ENCODE data around the gene ERG.

The ERG gene

GRCh38 chr21:38474124-38474523 lies 24.2 kb downstream of the ERG start:
- DNase-seq (ENCODE audit: low read depth in 2 of 2) = no peak

DNA sequence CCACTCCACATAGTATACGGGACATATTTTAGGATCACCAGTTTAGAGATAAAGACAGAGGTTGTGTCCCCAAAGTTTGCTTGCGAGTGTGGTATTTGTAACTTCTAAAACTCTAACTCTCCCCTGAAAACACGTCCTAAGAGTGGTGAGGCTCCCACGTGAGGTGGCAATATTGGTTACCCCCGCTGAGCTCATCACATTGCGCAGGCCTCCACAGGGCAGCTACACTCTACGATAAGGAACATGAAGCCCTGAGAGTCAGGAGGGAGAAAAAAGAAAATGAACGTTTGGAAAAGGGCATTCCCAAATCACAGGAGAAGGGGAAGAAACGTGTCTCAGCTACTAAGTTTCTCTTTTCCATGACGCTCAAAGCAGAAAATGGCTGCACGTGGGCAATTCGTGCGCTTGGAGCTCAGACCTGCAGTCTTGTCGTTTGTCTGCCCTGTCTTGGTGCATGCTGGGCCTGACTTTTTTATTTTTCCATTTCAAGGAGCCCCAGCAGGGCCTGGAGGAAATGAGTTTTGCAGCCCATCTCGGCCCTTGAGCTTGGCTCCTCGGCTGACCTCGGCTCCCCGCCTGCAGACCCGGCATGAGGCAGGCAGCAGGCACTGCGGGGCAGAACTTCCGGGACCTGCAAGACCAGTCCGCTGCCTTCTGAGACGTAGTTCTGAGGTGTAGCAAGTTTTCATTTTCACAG lies 25.7 kb downstream of the ERG start:
- no peak for DNase-seq (ENCODE audit: low read depth in 2 of 2)

DNA sequence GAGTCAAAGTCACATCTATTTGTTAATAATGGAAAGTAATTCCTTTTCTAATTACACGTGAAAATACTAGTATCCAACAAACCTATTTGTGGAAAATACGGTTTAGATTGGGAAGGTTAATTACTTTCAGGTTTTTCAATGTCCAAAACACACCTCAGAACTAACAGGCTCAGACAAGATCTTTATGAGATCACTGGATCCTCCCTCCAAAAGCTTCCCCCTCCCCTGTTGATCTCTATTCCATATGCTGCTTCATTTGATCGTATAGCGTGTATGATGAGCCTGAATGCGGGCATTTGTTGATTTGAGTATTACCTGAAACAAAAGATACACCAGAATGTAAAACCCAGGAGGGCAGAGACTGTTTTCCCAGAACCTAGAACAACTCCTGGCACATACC lies 26.5 kb downstream of the ERG start:
- no peak for DNase-seq (ENCODE audit: low read depth in 2 of 2)

- DNase-seq (ENCODE audit: low read depth in 2 of 2) = no peak
Measured at GRCh38 chr21:38470755-38471154, 27.5 kb downstream of the ERG start.

- DNase-seq (ENCODE audit: low read depth in 2 of 2) = no peak
Measured at GRCh38 chr21:38469642-38470041, 28.6 kb downstream of the ERG start.

DNA sequence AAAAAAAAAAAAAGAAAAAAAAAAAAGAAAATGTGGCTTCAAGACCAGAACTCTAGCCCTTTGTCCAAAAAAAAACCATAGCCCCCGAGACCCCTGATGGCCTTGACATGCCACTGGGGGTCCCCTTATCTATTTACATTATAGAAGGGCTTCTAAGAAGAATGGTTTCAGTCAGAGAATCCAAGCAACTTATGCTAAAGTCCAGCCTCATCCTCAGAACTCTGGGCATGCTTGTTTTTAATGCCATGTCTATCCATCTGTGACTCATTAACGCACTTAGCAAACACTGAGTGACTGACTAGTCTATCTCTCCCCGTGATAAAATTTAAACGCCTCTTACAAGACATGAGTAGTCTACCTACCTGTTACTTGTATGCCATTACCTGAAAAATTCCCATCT lies 29.3 kb downstream of the ERG start:
- DNase-seq (ENCODE audit: low read depth in 2 of 2) = no peak

DNA sequence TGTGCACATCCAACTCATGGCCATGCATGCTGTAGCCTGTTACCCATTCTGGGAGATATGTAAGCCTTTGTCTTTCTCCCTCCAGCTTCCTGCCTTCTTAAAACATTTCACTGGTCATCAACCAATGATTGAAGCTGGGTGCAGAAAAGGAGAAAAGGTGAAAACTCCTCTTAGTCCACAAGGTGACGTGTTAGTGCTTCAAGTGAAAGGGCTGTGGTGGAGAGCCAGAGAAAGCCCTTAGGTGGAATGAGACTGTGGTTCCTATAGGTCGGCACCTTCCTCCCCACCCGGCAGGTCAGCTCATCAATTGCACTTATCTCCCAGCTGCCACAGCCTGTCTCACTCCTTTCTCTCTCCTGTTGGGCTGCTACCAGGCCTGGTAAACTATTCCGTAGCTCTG lies 30.4 kb downstream of the ERG start:
- DNase-seq (ENCODE audit: low read depth in 2 of 2) = no peak

DNA sequence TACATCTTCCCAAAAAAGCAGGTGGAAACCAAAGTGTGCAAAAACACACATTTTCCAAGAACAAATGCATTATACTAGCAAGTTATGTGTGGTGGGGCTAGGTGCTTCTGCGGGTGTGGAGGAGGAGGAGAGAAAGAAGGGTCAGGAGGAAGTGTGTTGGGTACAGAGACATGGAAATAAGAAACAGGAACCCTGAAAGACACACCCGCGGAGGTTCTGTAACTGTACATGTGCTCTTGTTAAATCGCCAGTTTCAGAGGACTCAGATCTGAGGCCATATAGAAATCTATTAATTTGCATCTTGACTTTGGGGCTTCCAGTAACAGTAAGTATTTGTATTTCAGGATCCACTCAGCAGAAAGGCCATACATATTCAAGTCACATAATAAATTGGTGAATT lies 30.9 kb downstream of the ERG start:
- no peak for DNase-seq (ENCODE audit: low read depth in 2 of 2)

DNA sequence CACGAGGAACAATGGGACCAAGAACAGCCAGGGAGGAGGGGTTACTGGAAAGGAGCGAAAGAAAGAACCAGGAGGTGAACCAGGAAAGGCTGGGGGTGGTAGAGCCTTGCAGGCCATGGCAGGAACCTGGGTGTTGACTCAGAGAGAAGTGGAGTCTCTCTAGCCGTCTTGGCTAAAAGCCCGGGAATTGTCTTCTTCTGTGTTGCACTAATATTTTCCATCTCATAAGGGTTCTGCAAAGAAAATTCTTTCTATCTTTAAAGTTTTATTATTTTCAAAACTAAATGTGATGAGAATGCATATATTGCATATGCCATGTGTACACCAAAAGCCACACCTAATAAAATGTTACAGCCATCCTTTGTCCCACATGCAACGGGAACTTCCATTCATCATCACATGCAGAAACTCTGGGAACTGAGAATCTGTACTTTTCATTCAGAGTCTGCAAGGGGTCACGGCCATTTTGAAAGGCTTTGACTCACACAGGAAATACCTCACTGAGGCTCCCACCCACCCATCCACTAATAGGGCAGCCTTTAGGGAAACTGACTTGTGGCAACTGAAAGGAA lies 38.0 kb downstream of the ERG start:
- DNase-seq (ENCODE audit: low read depth in 2 of 2) = no peak

DNA sequence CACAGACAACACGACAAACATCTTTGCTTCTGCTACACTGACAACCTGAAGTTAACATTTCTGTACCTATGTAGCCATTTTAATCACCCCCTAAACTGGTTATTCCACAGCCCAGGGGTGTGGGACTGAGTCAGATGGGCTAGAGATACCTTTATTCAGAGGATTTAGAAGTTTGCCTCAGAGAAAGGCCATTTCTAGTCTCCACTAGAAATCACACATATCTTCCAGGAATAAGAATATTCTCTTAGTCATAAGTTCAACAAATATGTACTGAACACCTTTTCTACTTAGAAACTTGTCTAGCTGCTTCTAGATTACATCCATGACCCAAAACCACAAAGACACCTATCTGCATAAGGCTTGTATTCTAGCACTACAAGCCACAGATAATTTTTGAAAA lies 38.8 kb downstream of the ERG start:
- no peak for DNase-seq (ENCODE audit: low read depth in 2 of 2)

GRCh38 chr21:38455403-38455802 lies 42.9 kb downstream of the ERG start:
- no peak for DNase-seq (ENCODE audit: low read depth in 2 of 2)

GRCh38 chr21:38454702-38455101 lies 43.6 kb downstream of the ERG start:
- no peak for DNase-seq (ENCODE audit: low read depth in 2 of 2)

- no peak for DNase-seq (ENCODE audit: low read depth in 2 of 2)
Measured at GRCh38 chr21:38454161-38454560, 44.1 kb downstream of the ERG start.

DNA sequence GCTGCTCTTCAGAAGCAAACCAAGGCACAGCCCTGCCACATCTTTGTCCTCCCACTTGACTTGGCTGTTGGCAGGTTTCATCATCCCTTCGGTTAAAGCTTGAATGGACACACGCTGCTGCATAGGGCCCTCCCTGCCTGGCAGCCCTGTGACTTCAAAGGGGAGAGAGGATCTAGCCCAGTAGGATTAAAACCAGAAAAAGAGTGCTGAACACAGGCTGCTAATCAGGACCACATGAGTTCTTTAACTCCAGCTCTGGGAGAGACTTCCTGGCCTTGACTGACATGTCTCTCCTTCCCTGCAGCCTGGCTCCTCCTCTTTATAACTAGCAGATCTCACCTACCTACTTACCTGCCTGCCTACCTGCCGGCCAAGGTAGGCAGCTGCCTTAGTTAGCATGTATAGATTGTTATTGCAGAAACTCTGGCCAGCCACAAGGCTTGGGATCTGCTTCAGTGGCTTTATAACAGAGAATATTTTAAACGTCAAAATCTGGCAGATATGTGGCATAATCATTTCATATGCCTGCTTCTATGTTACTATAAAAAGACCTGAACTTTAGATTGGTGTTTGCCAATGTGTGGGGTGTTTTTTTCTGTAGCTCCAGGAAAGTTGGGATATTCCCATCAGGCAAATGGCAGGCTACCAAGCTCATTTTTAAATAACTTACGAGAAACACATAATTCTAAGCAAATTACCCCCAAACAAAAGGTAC lies 49.4 kb downstream of the ERG start:
- DNase-seq (ENCODE audit: low read depth in 2 of 2) = no peak

DNA sequence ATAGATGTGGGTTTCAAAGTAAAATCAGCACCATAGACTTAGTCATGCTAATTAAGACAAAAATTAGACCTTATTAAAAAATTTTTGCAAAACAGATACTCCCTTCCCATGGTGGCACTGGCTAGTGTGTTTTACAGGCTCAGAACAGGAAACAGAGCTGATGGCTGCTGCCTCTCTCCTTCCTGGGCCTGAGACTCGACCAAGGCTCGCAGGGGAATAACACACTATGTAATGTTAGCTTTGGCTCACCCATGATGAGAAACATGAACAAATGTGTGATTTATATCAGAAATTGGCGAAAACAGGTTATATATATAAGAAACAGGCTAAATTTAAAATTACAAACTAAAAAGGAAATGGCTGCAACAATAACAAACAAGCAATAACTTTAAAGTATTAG lies 50.7 kb downstream of the ERG start:
- no peak for DNase-seq (ENCODE audit: low read depth in 2 of 2)

DNA sequence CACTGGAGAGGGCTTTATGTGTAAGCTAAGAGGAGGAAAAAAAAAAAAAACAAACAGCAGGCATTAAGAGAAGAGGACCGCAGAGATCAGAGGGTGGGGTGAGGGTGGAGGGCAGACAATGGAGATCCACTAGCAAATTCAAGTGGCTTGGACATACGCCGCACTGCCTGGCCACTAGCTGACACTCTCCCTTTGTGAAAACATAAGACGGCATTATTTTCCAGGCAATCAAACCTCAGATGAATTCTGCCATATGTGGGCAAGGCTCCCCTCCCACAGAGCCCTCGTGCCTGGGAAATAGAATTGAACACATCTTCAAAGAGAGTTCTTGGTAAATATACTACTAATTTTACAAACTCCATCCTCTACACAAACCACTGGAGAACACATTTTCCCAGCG lies 53.6 kb downstream of the ERG start:
- DNase-seq (ENCODE audit: low read depth in 2 of 2) = no peak

DNA sequence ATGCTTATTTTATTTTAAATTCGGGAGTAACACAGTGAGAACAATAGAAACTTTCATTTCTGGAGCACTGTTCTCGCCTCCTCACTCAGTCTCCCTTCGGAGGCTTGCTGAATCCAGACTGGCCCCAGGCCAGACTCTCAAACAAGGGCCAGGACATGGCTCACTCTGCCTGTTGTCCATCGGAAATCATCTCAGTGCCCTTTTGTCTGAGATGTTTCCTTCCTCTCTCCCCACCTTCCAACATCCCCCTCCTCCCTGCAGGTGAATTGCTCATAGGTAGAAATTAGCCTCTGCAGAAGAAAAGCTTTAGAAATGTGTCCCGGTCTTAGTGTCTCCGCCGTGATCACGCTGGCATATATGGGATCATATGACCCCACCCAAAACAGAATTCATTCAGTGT lies 55.2 kb downstream of the ERG start:
- DNase-seq (ENCODE audit: low read depth in 2 of 2) = no peak

GRCh38 chr21:38441153-38441552 lies 57.1 kb downstream of the ERG start:
- no peak for DNase-seq (ENCODE audit: low read depth in 2 of 2)

DNA sequence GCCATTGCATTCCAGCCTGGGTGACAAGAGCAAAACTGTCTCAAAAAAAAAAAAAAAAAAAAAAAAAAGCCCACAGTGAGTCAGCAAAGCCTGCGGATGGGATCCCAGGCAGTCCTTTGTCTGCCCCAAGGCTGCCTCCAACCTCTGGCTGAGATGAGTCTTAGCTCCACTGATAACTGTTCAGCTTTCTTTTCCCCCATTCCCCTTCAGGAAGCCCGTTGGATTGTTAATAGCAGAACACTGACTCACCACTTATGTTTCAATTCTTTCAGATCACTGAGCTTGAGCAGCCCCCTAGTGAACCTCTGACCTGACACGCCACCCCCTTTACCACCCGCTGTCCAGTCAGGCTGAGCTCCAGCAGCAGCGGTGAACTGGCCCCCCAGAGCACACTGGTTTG lies 57.5 kb downstream of the ERG start:
- no peak for DNase-seq (ENCODE audit: low read depth in 2 of 2)

- no peak for DNase-seq (ENCODE audit: low read depth in 2 of 2)
Measured at GRCh38 chr21:38439957-38440356, 58.3 kb downstream of the ERG start.

- DNase-seq (ENCODE audit: low read depth in 2 of 2) = no peak
Measured at GRCh38 chr21:38439426-38439825, 58.9 kb downstream of the ERG start.

GRCh38 chr21:38438462-38438893 lies 59.8 kb downstream of the ERG start:
- no peak for DNase-seq (ENCODE audit: low read depth in 2 of 2)

DNA sequence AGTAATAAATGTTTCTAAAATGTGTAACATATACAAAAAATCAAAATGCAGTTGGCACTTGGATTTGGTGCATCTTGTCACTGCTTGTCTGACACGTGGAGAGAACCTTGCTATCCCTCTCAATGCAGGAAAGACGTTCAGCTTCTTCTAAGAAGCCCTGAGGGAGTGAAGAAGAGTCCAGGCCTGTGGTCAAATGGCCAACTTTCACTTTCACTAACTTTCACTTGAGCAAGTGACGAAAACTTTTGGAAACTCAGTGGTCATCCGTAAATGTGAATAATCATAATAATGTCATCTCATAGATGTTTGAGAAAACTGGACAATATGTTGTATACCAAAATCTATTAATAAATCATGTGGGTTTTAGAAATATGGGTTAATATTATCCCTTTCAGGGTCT lies 61.9 kb downstream of the ERG start:
- DNase-seq (ENCODE audit: low read depth in 2 of 2) = no peak

Data from stimulated activated CD4-positive, alpha-beta T cell treated with anti-CD3 and anti-CD28 coated beads, Interleukin-4, amount 100 ng/mL, for 48 hours (primary cell).